GM21515 (cell line): ENCODE measurements around the gene DNAI2.

Source experiments
- ATAC-seq: cut with Tn5 transposase; IDR thresholded peaks from one replicate; pipeline ENCODE4 v1.9.1; 2021; ENCODE audit not compliant: unreplicated experiment

The DNAI2 gene

GRCh38 chr17:74274060-74274708, at the start of gene DNAI2:
Gene DNAI2 (plus strand): TSS chr17:74274234. CDS start chr17:74281818, 7,584 bp downstream.
- no peak for ATAC-seq

- ATAC-seq: no peak
Measured at GRCh38 chr17:74224959-74225725, 48.9 kb upstream of the DNAI2 start.

- ATAC-seq: no peak
Measured at GRCh38 chr17:74226252-74226651, 47.8 kb upstream of the DNAI2 start.

- no peak for ATAC-seq
Measured at GRCh38 chr17:74227271-74228080, 46.6 kb upstream of the DNAI2 start.

GRCh38 chr17:74228306-74228978, 45.6 kb upstream of the DNAI2 start:
- no peak for ATAC-seq

GRCh38 chr17:74230896-74231295, 43.1 kb upstream of the DNAI2 start:
- ATAC-seq: no peak

GRCh38 chr17:74231928-74232907, 41.8 kb upstream of the DNAI2 start:
- ATAC-seq: no peak

- ATAC-seq: no peak
Measured at GRCh38 chr17:74233937-74234336, 40.1 kb upstream of the DNAI2 start.

GRCh38 chr17:74234486-74234885, 39.5 kb upstream of the DNAI2 start:
- ATAC-seq: no peak

- no peak for ATAC-seq
Measured at GRCh38 chr17:74235040-74235581, 38.9 kb upstream of the DNAI2 start.

- ATAC-seq: no peak
Measured at GRCh38 chr17:74235911-74236371, 38.1 kb upstream of the DNAI2 start.

GRCh38 chr17:74237321-74237720, 36.7 kb upstream of the DNAI2 start:
- no peak for ATAC-seq

GRCh38 chr17:74239172-74239571, 34.9 kb upstream of the DNAI2 start:
- no peak for ATAC-seq

- ATAC-seq: no peak
Measured at GRCh38 chr17:74240618-74241205, 33.3 kb upstream of the DNAI2 start.

- no peak for ATAC-seq
Measured at GRCh38 chr17:74241431-74241830, 32.6 kb upstream of the DNAI2 start.

GRCh38 chr17:74241847-74242246, 32.2 kb upstream of the DNAI2 start:
- ATAC-seq: no peak

- ATAC-seq: no peak
Measured at GRCh38 chr17:74243013-74243755, 30.9 kb upstream of the DNAI2 start.

GRCh38 chr17:74244128-74244527, 29.9 kb upstream of the DNAI2 start:
- no peak for ATAC-seq
